Astrocyte of the spinal cord (primary cell): ENCODE results near the gene PPP2R1B.

Experiments
- DNase-seq: peaks from one replicate; pipeline ENCODE4 v3.0.0; 2011; ENCODE audit warnings: low read depth, low spot score
- H3K4me3 ChIP-seq: 2 replicates; pipeline ENCODE4 v1.5.1; 2011; ENCODE audit warnings: low read depth, mild to moderate bottlenecking, low read length, moderate library complexity
- in situ Hi-C: cut with HindIII; loops from 2 replicates; pipeline ENCODE4 v1.10.0; 2017; ENCODE audit warnings: low sequenced_read_pairs
- TF ChIP-seq, protein P1 (sequence below): IDR thresholded peaks from 2 replicates; pipeline ENCODE4 v1.5.1; 2012; ENCODE audit warnings: low read depth, mild to moderate bottlenecking, low read length, inconsistent platforms

The PPP2R1B gene

DNA sequence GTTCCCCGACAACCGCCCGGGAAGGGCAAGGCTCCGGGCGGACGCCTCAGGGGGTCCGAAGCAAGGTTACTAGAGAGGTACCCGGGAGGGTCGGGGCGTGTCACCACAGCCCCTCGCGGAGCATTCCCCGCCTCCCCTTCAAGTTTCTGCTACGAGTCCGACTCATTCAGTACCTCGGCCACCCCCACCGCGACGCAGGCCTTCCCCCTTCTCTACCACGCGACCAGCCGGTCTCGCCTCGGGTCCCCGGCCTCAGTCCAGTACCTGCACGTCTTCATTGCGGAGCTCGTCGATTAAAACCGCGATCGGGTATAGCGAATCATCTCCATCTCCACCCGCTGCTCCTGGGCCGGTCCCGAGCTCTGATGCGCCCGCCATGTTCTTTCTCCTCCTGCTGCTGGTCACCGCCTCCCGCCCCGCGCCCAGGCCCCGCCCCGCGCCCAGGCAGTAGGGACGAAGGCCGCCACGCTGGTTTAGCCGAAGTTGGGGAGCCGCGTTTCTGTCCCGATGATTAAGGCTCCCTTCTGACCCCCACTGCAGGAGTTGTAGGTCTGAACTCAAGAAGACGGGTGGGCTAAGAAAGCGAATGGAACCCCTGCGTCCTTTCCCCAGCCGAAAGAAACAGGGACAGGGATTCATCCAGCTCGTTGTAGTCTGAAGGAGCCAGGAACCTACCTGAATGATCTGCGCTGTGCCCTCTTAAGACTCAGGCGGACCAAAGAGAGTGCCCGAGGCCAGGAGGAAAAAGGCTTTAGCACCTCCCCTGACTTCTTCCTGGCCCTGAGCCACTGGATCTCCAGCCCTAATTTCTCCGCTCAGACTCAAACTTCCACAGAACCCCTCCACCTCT lies at the start of gene PPP2R1B:
TSS of gene PPP2R1B (minus strand) at position 406 of the 850 bp plus-strand sequence. CDS start at position 378, 28 bp downstream.
- DNase-seq, result peak; percentile 71
- TF ChIP-seq, protein P1, sequence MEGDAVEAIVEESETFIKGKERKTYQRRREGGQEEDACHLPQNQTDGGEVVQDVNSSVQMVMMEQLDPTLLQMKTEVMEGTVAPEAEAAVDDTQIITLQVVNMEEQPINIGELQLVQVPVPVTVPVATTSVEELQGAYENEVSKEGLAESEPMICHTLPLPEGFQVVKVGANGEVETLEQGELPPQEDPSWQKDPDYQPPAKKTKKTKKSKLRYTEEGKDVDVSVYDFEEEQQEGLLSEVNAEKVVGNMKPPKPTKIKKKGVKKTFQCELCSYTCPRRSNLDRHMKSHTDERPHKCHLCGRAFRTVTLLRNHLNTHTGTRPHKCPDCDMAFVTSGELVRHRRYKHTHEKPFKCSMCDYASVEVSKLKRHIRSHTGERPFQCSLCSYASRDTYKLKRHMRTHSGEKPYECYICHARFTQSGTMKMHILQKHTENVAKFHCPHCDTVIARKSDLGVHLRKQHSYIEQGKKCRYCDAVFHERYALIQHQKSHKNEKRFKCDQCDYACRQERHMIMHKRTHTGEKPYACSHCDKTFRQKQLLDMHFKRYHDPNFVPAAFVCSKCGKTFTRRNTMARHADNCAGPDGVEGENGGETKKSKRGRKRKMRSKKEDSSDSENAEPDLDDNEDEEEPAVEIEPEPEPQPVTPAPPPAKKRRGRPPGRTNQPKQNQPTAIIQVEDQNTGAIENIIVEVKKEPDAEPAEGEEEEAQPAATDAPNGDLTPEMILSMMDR, result no peak
- H3K4me3 ChIP-seq, result peak within 1 kb of the TSS; percentile 86
- in situ Hi-C loops, result no loop called here

DNA sequence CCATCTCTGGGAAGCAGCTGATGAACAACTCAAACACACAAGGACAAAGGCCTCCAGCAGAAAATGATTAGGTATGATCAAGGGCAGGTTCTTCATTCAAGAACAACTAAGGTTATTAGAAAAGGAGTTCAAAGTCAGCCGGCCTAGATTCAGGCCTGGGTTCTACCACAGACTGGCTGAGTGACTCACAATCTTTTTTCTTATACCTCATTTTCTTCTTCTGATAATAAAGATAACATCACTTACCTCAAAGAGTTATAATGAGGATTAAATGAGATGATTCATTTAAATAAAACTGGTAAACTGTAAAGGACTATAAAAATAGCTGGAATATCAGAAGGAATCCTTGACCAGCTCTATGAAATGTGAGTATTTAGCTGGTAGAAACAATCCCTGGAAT lies 49.3 kb upstream of the PPP2R1B start:
- in situ Hi-C loops, result no loop called here
- no peak for DNase-seq
- TF ChIP-seq, protein P1, result no peak
- H3K4me3 ChIP-seq, result no peak overlapping the region

DNA sequence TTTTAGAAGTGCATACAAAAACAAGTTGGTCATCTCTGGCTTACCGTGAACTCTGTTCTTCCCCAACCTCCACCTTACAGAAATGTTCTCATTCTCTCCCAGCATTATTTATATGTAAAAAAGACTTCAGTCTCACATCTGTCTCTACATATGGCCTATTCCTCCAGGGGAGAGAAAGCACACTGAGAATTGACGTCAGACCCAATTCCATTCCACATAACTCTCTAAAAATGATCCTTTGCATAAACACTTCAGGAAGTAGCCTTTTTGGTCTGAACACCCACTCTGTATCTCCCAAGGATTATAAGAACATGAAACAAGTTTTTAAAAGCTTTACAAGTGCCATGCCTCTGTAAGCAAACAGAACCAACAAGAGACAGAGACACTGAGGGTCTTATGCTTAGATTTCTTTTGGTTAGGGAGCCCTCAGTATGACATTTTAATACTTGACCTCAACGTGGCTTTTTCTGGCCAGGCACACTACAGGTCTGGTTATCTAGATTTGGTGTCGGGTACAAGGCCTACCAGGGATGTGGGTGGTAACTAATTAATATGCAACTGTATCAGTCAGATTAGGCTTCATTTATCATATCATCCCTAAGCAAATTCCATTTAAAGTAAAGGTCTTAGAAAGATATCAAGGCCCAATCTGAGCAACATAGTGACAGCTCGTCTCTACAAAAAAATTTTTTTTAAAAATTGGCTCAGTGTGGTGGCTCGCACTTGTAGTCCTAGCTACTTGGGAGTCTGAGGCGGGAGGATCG lies 48.5 kb upstream of the PPP2R1B start:
- TF ChIP-seq, protein P1, result no peak
- DNase-seq, result peak; percentile 88
- in situ Hi-C loops, result no loop called here
- no peak overlapping the region for H3K4me3 ChIP-seq

DNA sequence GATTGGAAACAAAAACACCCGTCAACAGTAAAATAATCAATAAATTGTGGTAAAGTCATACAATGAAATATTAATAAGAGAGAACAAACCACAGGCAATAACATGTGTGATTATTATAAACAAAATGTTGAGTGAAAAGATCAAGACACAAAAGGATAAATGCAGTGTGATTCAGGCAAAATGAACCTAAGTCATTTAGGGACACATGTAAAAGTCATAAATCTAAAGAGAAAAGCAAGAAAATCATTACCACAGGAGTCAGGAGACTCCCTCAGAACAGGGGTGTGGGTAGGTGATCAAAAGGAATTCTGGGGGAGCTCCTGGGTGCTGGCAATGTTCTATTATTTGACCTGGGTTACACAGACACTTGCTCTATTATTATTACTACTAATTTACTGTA lies 47.9 kb upstream of the PPP2R1B start:
- TF ChIP-seq, protein P1, result no peak
- H3K4me3 ChIP-seq, result no peak overlapping the region
- DNase-seq, result no peak
- in situ Hi-C loops, result no loop called here

DNA sequence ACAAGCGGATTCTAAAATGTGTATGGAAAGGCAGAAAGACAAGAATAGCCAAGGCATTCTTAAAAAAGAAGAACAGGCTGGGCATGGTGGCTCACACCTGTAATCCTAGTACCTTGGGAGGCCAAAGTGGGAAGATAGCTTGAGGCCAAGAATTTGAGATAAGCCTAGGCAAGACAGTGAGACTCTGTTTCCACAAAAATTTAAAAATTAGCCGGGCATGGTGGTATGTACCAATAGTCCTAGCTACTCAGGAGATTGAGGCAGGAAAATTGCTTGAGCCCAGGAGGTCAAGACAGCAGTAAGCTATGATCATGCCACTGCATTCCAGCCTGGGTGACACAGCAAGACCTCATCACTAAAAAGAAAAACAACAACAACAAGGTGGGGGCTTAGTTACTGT lies 46.0 kb upstream of the PPP2R1B start:
- TF ChIP-seq, protein P1, result no peak
- in situ Hi-C loops, result no loop called here
- H3K4me3 ChIP-seq, result no peak overlapping the region
- no peak for DNase-seq

DNA sequence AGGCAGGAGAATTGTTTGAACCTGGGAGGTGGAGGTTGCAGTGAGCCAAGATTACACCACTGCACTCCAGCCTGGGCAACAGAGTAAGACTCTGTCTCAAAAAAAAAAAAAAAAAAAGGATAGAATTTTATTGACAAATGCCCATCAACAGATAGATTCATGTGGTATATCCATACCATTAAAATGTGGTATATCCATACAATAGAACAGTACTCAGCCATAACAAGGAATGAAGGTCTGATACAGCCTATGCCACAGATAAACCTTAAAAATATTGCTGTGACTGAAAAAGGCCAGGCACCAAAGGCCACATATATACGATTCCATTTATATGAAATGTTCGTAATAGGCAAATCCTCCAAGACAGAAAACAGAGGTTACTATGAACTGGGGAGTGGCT lies 45.3 kb upstream of the PPP2R1B start:
- TF ChIP-seq, protein P1, result no peak
- in situ Hi-C loops, result no loop called here
- DNase-seq, result no peak
- H3K4me3 ChIP-seq, result no peak overlapping the region
